ENCODE results near the gene RFPL3.
"Not testable (repeated sequence)": the region's sequence is repeated elsewhere in the genome, so short reads cannot be mapped to it uniquely, and the experiment has no call there.

RFPL3 gene

DNA sequence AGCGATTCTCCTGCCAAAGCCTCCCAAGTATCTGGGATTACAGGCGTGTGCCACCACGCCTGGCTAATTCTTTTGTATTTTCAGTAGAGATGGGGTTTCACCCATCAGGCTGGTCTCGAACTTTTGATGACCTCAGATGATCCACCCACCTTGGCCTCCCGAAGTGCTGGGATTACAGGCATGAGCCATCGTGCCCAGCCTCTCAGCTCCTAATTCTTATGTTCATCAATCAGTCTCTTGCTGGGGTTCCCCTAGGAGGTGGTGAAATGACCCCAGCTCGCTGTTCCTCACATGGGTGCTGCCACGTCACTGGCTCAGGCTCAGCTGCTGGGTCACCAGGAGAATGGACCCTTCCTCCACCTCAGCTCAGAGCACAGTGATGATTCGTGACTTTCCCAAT lies at the start of gene RFPL3:
Gene RFPL3, plus strand, starts transcription at position 301 of the 400 bp plus-strand sequence. CDS start 205 bp downstream, outside the sequence.
- not testable (repeated sequence) for H3K4me2 ChIP-seq (ENCODE audit: low read depth, low read length, poor library complexity, severe bottlenecking); H3K27ac ChIP-seq (ENCODE audit: low read depth, low read length); H3K9me2 ChIP-seq (replicated peaks; ENCODE audit: insufficient read depth, low read length); H3F3A ChIP-seq (ENCODE audit: insufficient read depth); H3K79me2 ChIP-seq (ENCODE audit: insufficient read depth, low read length); H3K36me3 ChIP-seq (ENCODE audit: low read length); H3K4me3 ChIP-seq (ENCODE audit: insufficient read depth, low read length, poor library complexity, severe bottlenecking); H3K9ac ChIP-seq (ENCODE audit: low read length); H3K9me3 ChIP-seq (ENCODE audit: insufficient read depth, low read length); H2AFZ ChIP-seq (ENCODE audit: low read depth, low read length, severe bottlenecking); H4K20me1 ChIP-seq (ENCODE audit: low read depth, low read length); H3K27me3 ChIP-seq (ENCODE audit: low read length)

DNA sequence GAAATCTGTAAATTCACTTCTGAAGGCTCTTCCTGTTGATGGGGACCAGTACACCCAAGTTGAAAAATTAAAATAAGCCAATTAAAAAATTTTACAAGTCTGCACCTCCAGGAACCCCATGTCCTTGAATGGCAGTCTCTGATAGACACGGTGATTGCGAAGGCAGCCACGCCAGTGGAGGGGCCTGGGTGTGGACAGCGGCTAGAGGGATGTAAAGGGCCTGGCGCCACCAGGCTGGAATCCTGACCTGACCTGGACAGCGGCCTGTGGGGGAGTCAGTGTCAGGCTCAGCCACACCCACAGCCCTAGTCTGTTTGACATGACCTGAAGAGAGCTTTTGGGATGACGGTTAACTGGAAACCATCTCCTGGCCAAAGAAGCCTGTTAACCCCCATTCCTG lies 49.5 kb upstream of the RFPL3 start:
- H2AFZ ChIP-seq (ENCODE audit: low read depth, low read length, severe bottlenecking) = no peak overlapping the region
- no peaks in the 10 kb centered on the region for H4K20me1 ChIP-seq (ENCODE audit: low read depth, low read length)
- TF ChIP-seq EZH2phosphoT487 (conservative IDR thresholded peaks at IDR 0.05; ENCODE audit: low read length) = no peak
- TF ChIP-seq, protein P1, sequence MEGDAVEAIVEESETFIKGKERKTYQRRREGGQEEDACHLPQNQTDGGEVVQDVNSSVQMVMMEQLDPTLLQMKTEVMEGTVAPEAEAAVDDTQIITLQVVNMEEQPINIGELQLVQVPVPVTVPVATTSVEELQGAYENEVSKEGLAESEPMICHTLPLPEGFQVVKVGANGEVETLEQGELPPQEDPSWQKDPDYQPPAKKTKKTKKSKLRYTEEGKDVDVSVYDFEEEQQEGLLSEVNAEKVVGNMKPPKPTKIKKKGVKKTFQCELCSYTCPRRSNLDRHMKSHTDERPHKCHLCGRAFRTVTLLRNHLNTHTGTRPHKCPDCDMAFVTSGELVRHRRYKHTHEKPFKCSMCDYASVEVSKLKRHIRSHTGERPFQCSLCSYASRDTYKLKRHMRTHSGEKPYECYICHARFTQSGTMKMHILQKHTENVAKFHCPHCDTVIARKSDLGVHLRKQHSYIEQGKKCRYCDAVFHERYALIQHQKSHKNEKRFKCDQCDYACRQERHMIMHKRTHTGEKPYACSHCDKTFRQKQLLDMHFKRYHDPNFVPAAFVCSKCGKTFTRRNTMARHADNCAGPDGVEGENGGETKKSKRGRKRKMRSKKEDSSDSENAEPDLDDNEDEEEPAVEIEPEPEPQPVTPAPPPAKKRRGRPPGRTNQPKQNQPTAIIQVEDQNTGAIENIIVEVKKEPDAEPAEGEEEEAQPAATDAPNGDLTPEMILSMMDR (IDR thresholded peaks at IDR 0.05; ENCODE audit: insufficient read depth, low read length, poor library complexity, severe bottlenecking) = no peak
- no peaks in the 10 kb centered on the region for H3K9me2 ChIP-seq (replicated peaks; ENCODE audit: insufficient read depth, low read length)
- H3K27ac ChIP-seq (ENCODE audit: low read depth, low read length) = no peak overlapping the region
- no peaks in the 10 kb centered on the region for H3K36me3 ChIP-seq (ENCODE audit: low read length)
- H3K9ac ChIP-seq (ENCODE audit: low read length) = no peak overlapping the region
- H3K4me2 ChIP-seq (ENCODE audit: low read depth, low read length, poor library complexity, severe bottlenecking) = no peak overlapping the region
- H3K4me3 ChIP-seq (ENCODE audit: insufficient read depth, low read length, poor library complexity, severe bottlenecking) = no peak overlapping the region
- H3K27me3 ChIP-seq (ENCODE audit: low read length) = no peaks in the 10 kb centered on the region
- H3F3A ChIP-seq (ENCODE audit: insufficient read depth) = no peaks in the 10 kb centered on the region
- H3K9me3 ChIP-seq (ENCODE audit: insufficient read depth, low read length) = no peaks in the 10 kb centered on the region
- H3K79me2 ChIP-seq (ENCODE audit: insufficient read depth, low read length) = no peaks in the 10 kb centered on the region

DNA sequence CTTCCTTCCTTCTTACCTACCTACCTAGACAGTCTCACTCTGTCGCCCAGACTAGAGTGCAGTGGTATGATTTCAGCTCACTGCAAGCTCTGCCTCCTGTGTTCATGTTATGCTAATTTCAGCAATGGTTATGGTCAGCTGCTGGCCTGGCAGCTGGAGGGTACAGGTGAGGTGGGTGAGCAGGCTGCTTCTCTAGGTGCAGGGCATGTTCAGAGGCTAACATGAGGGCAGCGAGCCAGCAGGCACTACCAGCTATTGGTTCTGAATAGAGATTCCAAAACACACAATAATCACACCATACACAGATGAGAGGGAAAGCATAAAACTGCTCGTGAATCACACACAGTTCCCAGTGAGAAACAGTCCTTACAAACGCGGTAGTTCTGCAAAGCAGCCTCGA lies 48.7 kb upstream of the RFPL3 start:
- no peaks in the 10 kb centered on the region for H3K9me2 ChIP-seq (replicated peaks; ENCODE audit: insufficient read depth, low read length)
- no peak overlapping the region for H3K9ac ChIP-seq (ENCODE audit: low read length)
- no peaks in the 10 kb centered on the region for H3F3A ChIP-seq (ENCODE audit: insufficient read depth)
- H3K27me3 ChIP-seq (ENCODE audit: low read length) = no peaks in the 10 kb centered on the region
- H3K27ac ChIP-seq (ENCODE audit: low read depth, low read length) = no peak overlapping the region
- H3K4me3 ChIP-seq (ENCODE audit: insufficient read depth, low read length, poor library complexity, severe bottlenecking) = no peak overlapping the region
- TF ChIP-seq, protein P1 (IDR thresholded peaks at IDR 0.05; ENCODE audit: insufficient read depth, low read length, poor library complexity, severe bottlenecking) = no peak
- TF ChIP-seq EZH2phosphoT487 (conservative IDR thresholded peaks at IDR 0.05; ENCODE audit: low read length) = no peak
- no peaks in the 10 kb centered on the region for H3K36me3 ChIP-seq (ENCODE audit: low read length)
- H2AFZ ChIP-seq (ENCODE audit: low read depth, low read length, severe bottlenecking) = no peak overlapping the region
- no peak overlapping the region for H3K4me2 ChIP-seq (ENCODE audit: low read depth, low read length, poor library complexity, severe bottlenecking)
- H3K79me2 ChIP-seq (ENCODE audit: insufficient read depth, low read length) = no peaks in the 10 kb centered on the region
- H4K20me1 ChIP-seq (ENCODE audit: low read depth, low read length) = no peaks in the 10 kb centered on the region
- no peaks in the 10 kb centered on the region for H3K9me3 ChIP-seq (ENCODE audit: insufficient read depth, low read length)

DNA sequence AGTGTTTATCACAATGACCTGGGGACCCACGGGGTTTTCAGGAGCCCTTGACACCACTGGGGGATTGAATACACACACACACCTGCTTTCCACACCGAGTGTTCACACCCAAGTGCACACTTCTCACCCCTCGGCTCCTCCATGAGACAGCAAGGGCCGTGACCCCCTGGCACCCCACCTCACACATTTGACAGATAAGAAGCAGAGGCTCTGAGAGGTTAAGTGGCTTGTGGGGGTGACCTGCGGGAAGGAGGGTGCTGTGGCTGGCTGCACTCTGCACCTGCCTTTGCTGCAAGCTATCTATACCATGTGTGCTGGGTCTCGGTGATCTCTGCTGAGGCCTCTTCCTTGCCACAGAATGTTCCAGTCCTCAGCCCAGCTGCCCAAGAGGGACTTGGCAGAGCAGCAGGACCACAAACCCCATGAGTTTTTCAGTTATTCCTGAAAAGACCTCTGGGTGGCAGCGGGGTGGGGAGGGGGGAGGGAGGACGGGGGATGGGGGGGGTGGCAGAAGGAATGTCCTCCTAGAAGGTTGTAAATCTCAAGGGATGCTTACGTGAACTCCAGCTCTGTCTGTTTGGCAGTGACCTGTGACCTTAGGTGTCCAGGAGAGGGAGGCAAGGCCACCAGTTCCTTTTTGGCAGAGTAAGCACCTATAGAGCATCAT lies 47.9 kb upstream of the RFPL3 start:
- H2AFZ ChIP-seq (ENCODE audit: low read depth, low read length, severe bottlenecking) = no peak overlapping the region
- no peaks in the 10 kb centered on the region for H3K9me3 ChIP-seq (ENCODE audit: insufficient read depth, low read length)
- H3K9ac ChIP-seq (ENCODE audit: low read length) = no peak overlapping the region
- no peaks in the 10 kb centered on the region for H3K9me2 ChIP-seq (replicated peaks; ENCODE audit: insufficient read depth, low read length)
- H3K36me3 ChIP-seq (ENCODE audit: low read length) = no peaks in the 10 kb centered on the region
- H3F3A ChIP-seq (ENCODE audit: insufficient read depth) = no peaks in the 10 kb centered on the region
- no peak for TF ChIP-seq EZH2phosphoT487 (conservative IDR thresholded peaks at IDR 0.05; ENCODE audit: low read length)
- TF ChIP-seq, protein P1 (IDR thresholded peaks at IDR 0.05; ENCODE audit: insufficient read depth, low read length, poor library complexity, severe bottlenecking) = no peak
- H3K79me2 ChIP-seq (ENCODE audit: insufficient read depth, low read length) = no peaks in the 10 kb centered on the region
- no peak overlapping the region for H3K27ac ChIP-seq (ENCODE audit: low read depth, low read length)
- no peaks in the 10 kb centered on the region for H4K20me1 ChIP-seq (ENCODE audit: low read depth, low read length)
- no peak overlapping the region for H3K4me2 ChIP-seq (ENCODE audit: low read depth, low read length, poor library complexity, severe bottlenecking)
- no peaks in the 10 kb centered on the region for H3K27me3 ChIP-seq (ENCODE audit: low read length)
- no peak overlapping the region for H3K4me3 ChIP-seq (ENCODE audit: insufficient read depth, low read length, poor library complexity, severe bottlenecking)
